ENCODE data around the gene CREB3L4. TPM values are rescaled to one million over a fixed set of nuclear protein-coding genes. Genes with fewer than 3 reads are reported as not detected.

The CREB3L4 gene
- total and polyA plus RNA-seq, 2 of the 13 experiments (the other 11 are each of a cell fraction or from before 2014, with no cell fraction given) = 9.9 to 18.7 TPM

DNA sequence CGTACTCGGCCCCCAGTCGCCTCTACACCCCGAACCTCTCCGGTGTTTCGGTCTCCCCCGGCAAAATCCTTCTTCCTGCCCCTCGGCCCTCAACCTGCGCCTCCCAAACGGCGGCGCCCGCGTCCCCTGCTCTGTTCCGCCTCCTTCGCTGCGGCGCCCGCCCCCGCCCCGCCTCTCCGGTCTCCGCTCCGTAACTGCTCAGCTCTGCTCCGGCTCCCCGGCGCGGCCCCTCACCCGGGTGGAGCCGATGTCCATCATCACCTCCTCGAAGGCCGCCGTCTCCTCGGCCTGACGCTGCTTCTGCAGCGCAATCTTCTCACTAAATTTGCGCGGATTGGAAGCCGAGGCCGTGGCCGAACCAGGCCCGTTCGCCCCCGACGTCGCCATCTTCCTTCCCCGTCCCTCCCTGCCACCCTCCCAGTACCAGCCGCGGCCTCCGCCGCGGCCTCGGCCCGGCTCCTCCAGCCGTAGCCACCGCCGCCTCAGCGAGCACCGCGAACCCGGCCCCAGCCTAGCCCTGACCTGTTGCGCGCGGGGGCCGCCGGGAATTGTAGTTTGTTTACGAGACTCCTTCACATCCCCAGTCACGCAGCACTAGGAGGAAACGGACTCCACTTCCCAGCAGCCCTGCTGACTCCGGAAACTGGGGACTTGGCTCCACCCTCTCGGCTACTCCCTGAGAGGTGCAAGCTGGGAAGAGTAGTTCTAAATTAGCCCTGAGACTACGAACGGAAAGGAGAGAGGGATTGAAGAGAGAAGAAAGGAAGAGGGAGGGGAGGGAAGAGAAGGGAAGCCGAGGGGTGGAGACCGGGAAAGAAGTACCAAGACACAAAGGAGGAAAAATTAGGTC is 9.4 kb upstream of the CREB3L4 start, which contains the start of gene CRTC2 (continued):
- TF ChIP-seq, protein P1, sequence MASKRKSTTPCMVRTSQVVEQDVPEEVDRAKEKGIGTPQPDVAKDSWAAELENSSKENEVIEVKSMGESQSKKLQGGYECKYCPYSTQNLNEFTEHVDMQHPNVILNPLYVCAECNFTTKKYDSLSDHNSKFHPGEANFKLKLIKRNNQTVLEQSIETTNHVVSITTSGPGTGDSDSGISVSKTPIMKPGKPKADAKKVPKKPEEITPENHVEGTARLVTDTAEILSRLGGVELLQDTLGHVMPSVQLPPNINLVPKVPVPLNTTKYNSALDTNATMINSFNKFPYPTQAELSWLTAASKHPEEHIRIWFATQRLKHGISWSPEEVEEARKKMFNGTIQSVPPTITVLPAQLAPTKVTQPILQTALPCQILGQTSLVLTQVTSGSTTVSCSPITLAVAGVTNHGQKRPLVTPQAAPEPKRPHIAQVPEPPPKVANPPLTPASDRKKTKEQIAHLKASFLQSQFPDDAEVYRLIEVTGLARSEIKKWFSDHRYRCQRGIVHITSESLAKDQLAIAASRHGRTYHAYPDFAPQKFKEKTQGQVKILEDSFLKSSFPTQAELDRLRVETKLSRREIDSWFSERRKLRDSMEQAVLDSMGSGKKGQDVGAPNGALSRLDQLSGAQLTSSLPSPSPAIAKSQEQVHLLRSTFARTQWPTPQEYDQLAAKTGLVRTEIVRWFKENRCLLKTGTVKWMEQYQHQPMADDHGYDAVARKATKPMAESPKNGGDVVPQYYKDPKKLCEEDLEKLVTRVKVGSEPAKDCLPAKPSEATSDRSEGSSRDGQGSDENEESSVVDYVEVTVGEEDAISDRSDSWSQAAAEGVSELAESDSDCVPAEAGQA (IDR thresholded peaks at IDR 0.05; ENCODE audit: low read depth) = no peak
- TF ChIP-seq, protein P1 (CRISPR knock-in tag; IDR thresholded peaks at IDR 0.05; ENCODE audit: borderline replicate concordance) = no peak
- TF ChIP-seq ZNF441 (CRISPR knock-in tag; IDR thresholded peaks at IDR 0.05; ENCODE audit: borderline replicate concordance) (no peak), NFKBIZ (CRISPR knock-in tag; IDR thresholded peaks at IDR 0.05) (no peak), SUZ12 (IDR thresholded peaks at IDR 0.05; ENCODE audit: low read depth, low read length) (peak; percentile 98), ZSCAN9 (CRISPR knock-in tag; IDR thresholded peaks at IDR 0.05; ENCODE audit: borderline replicate concordance) (no peak), KLF6 (CRISPR knock-in tag; IDR thresholded peaks at IDR 0.05) (peak; percentile 64; the same call in 1 of the 2 replicates), SMC3 (IDR thresholded peaks at IDR 0.05; ENCODE audit: low read length) (no peak), MEF2D (CRISPR knock-in tag; IDR thresholded peaks at IDR 0.05) (no peak), GPN1 (CRISPR knock-in tag; IDR thresholded peaks at IDR 0.05; ENCODE audit: borderline replicate concordance) (no peak), RFX1 (IDR thresholded peaks at IDR 0.05) (no peak), ZNF382 (CRISPR knock-in tag; IDR thresholded peaks at IDR 0.05; ENCODE audit: borderline replicate concordance) (no peak), ZNF205 (CRISPR knock-in tag; IDR thresholded peaks at IDR 0.05) (no peak), PHB2 (IDR thresholded peaks at IDR 0.05; ENCODE audit: partially characterized antibody) (no peak), CCDC6 (CRISPR knock-in tag; IDR thresholded peaks at IDR 0.05) (0 out of 2 replicates have a peak, but pooled peaks have one; percentile 71), CENPT (CRISPR knock-in tag; IDR thresholded peaks at IDR 0.05; ENCODE audit: low read depth) (no peak)
- TF ChIP-seq, protein P2, sequence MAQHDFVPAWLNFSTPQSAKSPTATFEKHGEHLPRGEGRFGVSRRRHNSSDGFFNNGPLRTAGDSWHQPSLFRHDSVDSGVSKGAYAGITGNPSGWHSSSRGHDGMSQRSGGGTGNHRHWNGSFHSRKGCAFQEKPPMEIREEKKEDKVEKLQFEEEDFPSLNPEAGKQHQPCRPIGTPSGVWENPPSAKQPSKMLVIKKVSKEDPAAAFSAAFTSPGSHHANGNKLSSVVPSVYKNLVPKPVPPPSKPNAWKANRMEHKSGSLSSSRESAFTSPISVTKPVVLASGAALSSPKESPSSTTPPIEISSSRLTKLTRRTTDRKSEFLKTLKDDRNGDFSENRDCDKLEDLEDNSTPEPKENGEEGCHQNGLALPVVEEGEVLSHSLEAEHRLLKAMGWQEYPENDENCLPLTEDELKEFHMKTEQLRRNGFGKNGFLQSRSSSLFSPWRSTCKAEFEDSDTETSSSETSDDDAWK (CRISPR knock-in tag; IDR thresholded peaks at IDR 0.05) = no peak
- TF ChIP-seq, protein P3, sequence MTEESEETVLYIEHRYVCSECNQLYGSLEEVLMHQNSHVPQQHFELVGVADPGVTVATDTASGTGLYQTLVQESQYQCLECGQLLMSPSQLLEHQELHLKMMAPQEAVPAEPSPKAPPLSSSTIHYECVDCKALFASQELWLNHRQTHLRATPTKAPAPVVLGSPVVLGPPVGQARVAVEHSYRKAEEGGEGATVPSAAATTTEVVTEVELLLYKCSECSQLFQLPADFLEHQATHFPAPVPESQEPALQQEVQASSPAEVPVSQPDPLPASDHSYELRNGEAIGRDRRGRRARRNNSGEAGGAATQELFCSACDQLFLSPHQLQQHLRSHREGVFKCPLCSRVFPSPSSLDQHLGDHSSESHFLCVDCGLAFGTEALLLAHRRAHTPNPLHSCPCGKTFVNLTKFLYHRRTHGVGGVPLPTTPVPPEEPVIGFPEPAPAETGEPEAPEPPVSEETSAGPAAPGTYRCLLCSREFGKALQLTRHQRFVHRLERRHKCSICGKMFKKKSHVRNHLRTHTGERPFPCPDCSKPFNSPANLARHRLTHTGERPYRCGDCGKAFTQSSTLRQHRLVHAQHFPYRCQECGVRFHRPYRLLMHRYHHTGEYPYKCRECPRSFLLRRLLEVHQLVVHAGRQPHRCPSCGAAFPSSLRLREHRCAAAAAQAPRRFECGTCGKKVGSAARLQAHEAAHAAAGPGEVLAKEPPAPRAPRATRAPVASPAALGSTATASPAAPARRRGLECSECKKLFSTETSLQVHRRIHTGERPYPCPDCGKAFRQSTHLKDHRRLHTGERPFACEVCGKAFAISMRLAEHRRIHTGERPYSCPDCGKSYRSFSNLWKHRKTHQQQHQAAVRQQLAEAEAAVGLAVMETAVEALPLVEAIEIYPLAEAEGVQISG (CRISPR knock-in tag; IDR thresholded peaks at IDR 0.05) = peak; percentile 95
- TF ChIP-seq, protein P4, sequence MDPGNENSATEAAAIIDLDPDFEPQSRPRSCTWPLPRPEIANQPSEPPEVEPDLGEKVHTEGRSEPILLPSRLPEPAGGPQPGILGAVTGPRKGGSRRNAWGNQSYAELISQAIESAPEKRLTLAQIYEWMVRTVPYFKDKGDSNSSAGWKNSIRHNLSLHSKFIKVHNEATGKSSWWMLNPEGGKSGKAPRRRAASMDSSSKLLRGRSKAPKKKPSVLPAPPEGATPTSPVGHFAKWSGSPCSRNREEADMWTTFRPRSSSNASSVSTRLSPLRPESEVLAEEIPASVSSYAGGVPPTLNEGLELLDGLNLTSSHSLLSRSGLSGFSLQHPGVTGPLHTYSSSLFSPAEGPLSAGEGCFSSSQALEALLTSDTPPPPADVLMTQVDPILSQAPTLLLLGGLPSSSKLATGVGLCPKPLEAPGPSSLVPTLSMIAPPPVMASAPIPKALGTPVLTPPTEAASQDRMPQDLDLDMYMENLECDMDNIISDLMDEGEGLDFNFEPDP (CRISPR knock-in tag; conservative IDR thresholded peaks at IDR 0.05) = no peak

All from HepG2 (cell line).